ENCODE data around the gene SPATA1.

- TF ChIP-seq CTCF (IDR thresholded peaks at IDR 0.05) = no peak
- TF ChIP-seq POLR2AphosphoS5 (IDR thresholded peaks at IDR 0.05) = peak; percentile 80 to 91 (median 86)
- peak; percentile 97 for TF ChIP-seq POLR2A (IDR thresholded peaks at IDR 0.05)
- no peak for TF ChIP-seq EP300 (IDR thresholded peaks at IDR 0.05; ENCODE audit: low read depth)
Measured at GRCh38 chr1:84506002-84506728, at the start of gene SPATA1, which contains the start of gene GNG5.
